Neural cell (in vitro differentiated cells): ENCODE results near the gene LYAR. TPM values are rescaled to one million over a fixed set of nuclear protein-coding genes. Genes with fewer than 3 reads are reported as not detected.

ENCODE experiments used
- H2AFZ ChIP-seq: fragments of 200-600, 300-800 bp; sonication (generic), shearing (Covaris generic); 2 replicates; pipeline ENCODE4 v1.6.0; 2014; ENCODE audit warnings: low read depth, mild to moderate bottlenecking, antibody characterized with exemption, low read length, moderate library complexity
- H3F3A ChIP-seq: fragments of 200-600 bp; shearing (Covaris generic); 2 replicates; pipeline ENCODE4 v1.6.1; 2016; ENCODE audit warnings: mild to moderate bottlenecking, moderate library complexity, mixed read lengths, antibody characterized with exemption, low read length; ENCODE audit not compliant: insufficient read depth, poor library complexity, severe bottlenecking
- H3K27ac ChIP-seq: fragments of 200-600, 300-800 bp; sonication (generic), shearing (Covaris generic); 2 replicates; pipeline ENCODE4 v1.5.1; 2014; ENCODE audit warnings: mild to moderate bottlenecking, low read length, moderate library complexity
- H3K27me3 ChIP-seq: fragments of 300-800, 200-600 bp; sonication (generic), shearing (Covaris generic); 2 replicates; pipeline ENCODE4 v1.6.0; 2014; ENCODE audit warnings: mild to moderate bottlenecking, low read depth, low read length, moderate library complexity; ENCODE audit not compliant: insufficient read depth
- H3K36me3 ChIP-seq: fragments of 300-800, 200-600 bp; sonication (generic), shearing (Covaris generic); 2 replicates; pipeline ENCODE4 v1.5.1; 2014; ENCODE audit warnings: mild to moderate bottlenecking, antibody characterized with exemption, low read length, moderate library complexity; ENCODE audit not compliant: insufficient read depth
- H3K4me2 ChIP-seq: fragments of 300-800, 200-600 bp; sonication (generic), shearing (Covaris generic); 2 replicates; pipeline ENCODE4 v1.6.0; 2014; ENCODE audit warnings: mild to moderate bottlenecking, low read length
- H3K4me3 ChIP-seq: fragments of 300-800, 200-600 bp; sonication (generic), shearing (Covaris generic); 2 replicates; pipeline ENCODE4 v1.5.1; 2014; ENCODE audit warnings: mild to moderate bottlenecking, low read length, moderate library complexity
- H3K79me2 ChIP-seq: fragments of 200-600 bp; shearing (Covaris generic); replicated peaks from 2 replicates; pipeline ENCODE4 v1.6.0; 2014; ENCODE audit warnings: mild to moderate bottlenecking, low read length, moderate library complexity; ENCODE audit not compliant: insufficient read depth
- H3K9ac ChIP-seq: fragments of 300-800, 200-600 bp; sonication (generic), shearing (Covaris generic); 2 replicates; pipeline ENCODE4 v1.6.1; 2016; ENCODE audit warnings: mild to moderate bottlenecking, low read length, mixed read lengths
- H3K9me2 ChIP-seq: fragments of 200-600 bp; shearing (Covaris generic); 2 replicates; pipeline ENCODE4 v1.6.1; 2016; ENCODE audit warnings: mild to moderate bottlenecking, low read length, mixed read lengths; ENCODE audit not compliant: insufficient read depth
- H3K9me3 ChIP-seq: fragments of 200-600, 300-800 bp; sonication (generic), shearing (Covaris generic); 2 replicates; pipeline ENCODE4 v1.6.1; 2016; ENCODE audit warnings: mild to moderate bottlenecking, mixed run types, low read length, moderate library complexity, mixed read lengths
- H4K20me1 ChIP-seq: fragments of 200-600 bp; shearing (Covaris generic); 2 replicates; pipeline ENCODE4 v1.6.1; 2016; ENCODE audit warnings: mild to moderate bottlenecking, mixed run types; ENCODE audit not compliant: insufficient read depth
- EP300 ChIP-seq: fragments of 450-650 bp; conservative IDR thresholded peaks from 2 replicates; pipeline ENCODE4 v1.6.1; 2014; ENCODE audit warnings: antibody characterized with exemption, mild to moderate bottlenecking, moderate library complexity; ENCODE audit not compliant: poor library complexity, severe bottlenecking
- EZH2 ChIP-seq: fragments of 200-600, 300-800 bp; shearing (Covaris generic), sonication (generic); IDR thresholded peaks from 2 replicates; pipeline ENCODE4 v1.6.1; 2014; ENCODE audit warnings: antibody characterized with exemption, low read length, borderline replicate concordance, mild to moderate bottlenecking; ENCODE audit not compliant: insufficient read depth, poor library complexity, severe bottlenecking
- MXI1 ChIP-seq: fragments of 450-650 bp; conservative IDR thresholded peaks from 2 replicates; pipeline ENCODE4 v1.6.1; 2014; ENCODE audit warnings: antibody characterized with exemption, mild to moderate bottlenecking; ENCODE audit not compliant: poor library complexity, severe bottlenecking
- POLR2AphosphoS5 ChIP-seq: IDR thresholded peaks from 2 replicates; pipeline ENCODE4 v1.6.1; 2012
- RAD21 ChIP-seq: fragments of 450-650 bp; conservative IDR thresholded peaks from 2 replicates; pipeline ENCODE4 v1.6.1; 2014; ENCODE audit warnings: antibody characterized with exemption, mild to moderate bottlenecking, moderate library complexity
- SMC3 ChIP-seq: fragments of 450-650 bp; conservative IDR thresholded peaks from 2 replicates; pipeline ENCODE4 v1.6.1; 2014; ENCODE audit warnings: antibody characterized with exemption, mild to moderate bottlenecking, moderate library complexity; ENCODE audit not compliant: poor library complexity
- TAF1 ChIP-seq: IDR thresholded peaks from 2 replicates; pipeline ENCODE4 v1.6.1; 2012; ENCODE audit warnings: low read depth
- polyA plus RNA-seq: library from polyadenylated mRNA; depleted of rRNA; stranded (reverse); fragments of >200 nt; gene quantifications from 2 replicates; pipeline ENCODE4 v1.2.3, GENCODE V29; 2014
- TF ChIP-seq, protein P1 (sequence below): IDR thresholded peaks from 2 replicates; pipeline ENCODE4 v1.6.1; 2012; ENCODE audit warnings: borderline replicate concordance
- TF ChIP-seq, protein P2 (sequence below): fragments of 450-650 bp; IDR thresholded peaks from 2 replicates; pipeline ENCODE4 v1.5.1; 2014; ENCODE audit warnings: antibody characterized with exemption, mild to moderate bottlenecking, moderate library complexity; ENCODE audit not compliant: poor library complexity, severe bottlenecking

Gene LYAR
- polyA plus RNA-seq, 1 donor from 2014 or later, result 14.7 TPM

DNA sequence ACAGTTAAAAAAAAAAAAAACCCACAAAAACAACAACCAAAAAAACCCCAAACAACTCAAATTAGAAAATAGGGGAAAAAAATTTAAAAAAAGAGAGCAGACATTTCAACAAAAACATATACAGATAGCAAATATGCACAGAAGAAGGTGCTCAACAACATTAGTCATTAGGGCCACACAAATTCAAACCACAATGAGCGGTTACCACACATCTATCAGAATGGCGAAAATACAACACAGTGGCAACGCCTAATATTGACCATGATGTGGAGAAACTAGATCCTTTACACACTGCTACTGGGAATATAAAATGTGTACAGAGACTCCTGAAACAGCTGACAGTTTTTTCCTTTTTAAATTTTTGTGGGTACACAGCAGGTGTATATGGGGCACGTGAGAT lies 19.4 kb downstream of the LYAR start:
- no peak overlapping the region for H3K4me3 ChIP-seq
- H3K9me3 ChIP-seq, result no peaks in the 10 kb centered on the region
- H4K20me1 ChIP-seq, result no peaks in the 10 kb centered on the region
- H3K27me3 ChIP-seq, result no peaks in the 10 kb centered on the region
- no peaks in the 10 kb centered on the region for H3K9me2 ChIP-seq
- no peaks in the 10 kb centered on the region for H3K36me3 ChIP-seq
- H3K9ac ChIP-seq, result no peak overlapping the region
- no peak overlapping the region for H2AFZ ChIP-seq
- no peaks in the 10 kb centered on the region for H3F3A ChIP-seq
- H3K79me2 ChIP-seq, result no peaks in the 10 kb centered on the region
- H3K4me2 ChIP-seq, result no peak overlapping the region
- H3K27ac ChIP-seq, result no peak overlapping the region
- TF ChIP-seq, protein P1, sequence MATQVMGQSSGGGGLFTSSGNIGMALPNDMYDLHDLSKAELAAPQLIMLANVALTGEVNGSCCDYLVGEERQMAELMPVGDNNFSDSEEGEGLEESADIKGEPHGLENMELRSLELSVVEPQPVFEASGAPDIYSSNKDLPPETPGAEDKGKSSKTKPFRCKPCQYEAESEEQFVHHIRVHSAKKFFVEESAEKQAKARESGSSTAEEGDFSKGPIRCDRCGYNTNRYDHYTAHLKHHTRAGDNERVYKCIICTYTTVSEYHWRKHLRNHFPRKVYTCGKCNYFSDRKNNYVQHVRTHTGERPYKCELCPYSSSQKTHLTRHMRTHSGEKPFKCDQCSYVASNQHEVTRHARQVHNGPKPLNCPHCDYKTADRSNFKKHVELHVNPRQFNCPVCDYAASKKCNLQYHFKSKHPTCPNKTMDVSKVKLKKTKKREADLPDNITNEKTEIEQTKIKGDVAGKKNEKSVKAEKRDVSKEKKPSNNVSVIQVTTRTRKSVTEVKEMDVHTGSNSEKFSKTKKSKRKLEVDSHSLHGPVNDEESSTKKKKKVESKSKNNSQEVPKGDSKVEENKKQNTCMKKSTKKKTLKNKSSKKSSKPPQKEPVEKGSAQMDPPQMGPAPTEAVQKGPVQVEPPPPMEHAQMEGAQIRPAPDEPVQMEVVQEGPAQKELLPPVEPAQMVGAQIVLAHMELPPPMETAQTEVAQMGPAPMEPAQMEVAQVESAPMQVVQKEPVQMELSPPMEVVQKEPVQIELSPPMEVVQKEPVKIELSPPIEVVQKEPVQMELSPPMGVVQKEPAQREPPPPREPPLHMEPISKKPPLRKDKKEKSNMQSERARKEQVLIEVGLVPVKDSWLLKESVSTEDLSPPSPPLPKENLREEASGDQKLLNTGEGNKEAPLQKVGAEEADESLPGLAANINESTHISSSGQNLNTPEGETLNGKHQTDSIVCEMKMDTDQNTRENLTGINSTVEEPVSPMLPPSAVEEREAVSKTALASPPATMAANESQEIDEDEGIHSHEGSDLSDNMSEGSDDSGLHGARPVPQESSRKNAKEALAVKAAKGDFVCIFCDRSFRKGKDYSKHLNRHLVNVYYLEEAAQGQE, result no peak
- no peak for TF ChIP-seq EZH2
- no peak for TF ChIP-seq SMC3
- TF ChIP-seq EP300, result no peak
- TF ChIP-seq RAD21, result no peak
- no peak for TF ChIP-seq POLR2AphosphoS5
- TF ChIP-seq MXI1, result no peak
- TF ChIP-seq TAF1, result no peak
- TF ChIP-seq, protein P2, sequence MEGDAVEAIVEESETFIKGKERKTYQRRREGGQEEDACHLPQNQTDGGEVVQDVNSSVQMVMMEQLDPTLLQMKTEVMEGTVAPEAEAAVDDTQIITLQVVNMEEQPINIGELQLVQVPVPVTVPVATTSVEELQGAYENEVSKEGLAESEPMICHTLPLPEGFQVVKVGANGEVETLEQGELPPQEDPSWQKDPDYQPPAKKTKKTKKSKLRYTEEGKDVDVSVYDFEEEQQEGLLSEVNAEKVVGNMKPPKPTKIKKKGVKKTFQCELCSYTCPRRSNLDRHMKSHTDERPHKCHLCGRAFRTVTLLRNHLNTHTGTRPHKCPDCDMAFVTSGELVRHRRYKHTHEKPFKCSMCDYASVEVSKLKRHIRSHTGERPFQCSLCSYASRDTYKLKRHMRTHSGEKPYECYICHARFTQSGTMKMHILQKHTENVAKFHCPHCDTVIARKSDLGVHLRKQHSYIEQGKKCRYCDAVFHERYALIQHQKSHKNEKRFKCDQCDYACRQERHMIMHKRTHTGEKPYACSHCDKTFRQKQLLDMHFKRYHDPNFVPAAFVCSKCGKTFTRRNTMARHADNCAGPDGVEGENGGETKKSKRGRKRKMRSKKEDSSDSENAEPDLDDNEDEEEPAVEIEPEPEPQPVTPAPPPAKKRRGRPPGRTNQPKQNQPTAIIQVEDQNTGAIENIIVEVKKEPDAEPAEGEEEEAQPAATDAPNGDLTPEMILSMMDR, result no peak

DNA sequence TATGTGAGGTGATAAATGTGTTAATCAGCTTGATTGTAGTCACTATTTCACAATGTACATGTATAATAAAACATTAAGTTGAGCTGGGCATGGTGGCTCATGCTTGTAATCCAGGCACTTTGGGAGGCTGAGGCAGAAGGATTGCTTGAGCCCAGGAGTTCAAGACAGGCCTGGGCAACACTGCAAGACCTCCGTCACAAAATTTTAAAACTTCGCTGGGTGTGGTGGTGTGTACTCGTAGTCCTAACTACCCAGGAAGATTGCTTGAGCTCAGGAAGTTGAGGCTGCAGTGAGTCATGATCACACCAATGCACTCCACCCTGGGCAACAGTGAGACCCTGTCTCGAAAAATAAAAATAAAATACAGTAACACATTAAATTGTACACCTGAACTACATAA lies 20.1 kb downstream of the LYAR start:
- Histone ChIP-seq H3K9me2 (no peaks in the 10 kb centered on the region), H3K4me2 (no peak overlapping the region), H3K4me3 (no peak overlapping the region), H3K79me2 (no peaks in the 10 kb centered on the region), H4K20me1 (no peaks in the 10 kb centered on the region), H2AFZ (no peak overlapping the region), H3K27me3 (no peaks in the 10 kb centered on the region), H3K27ac (no peak overlapping the region), H3K9ac (no peak overlapping the region), H3K36me3 (no peaks in the 10 kb centered on the region), H3K9me3 (no peaks in the 10 kb centered on the region), H3F3A (no peaks in the 10 kb centered on the region)
- TF ChIP-seq EP300 (no peak), SMC3 (no peak), EZH2 (no peak), TAF1 (no peak), MXI1 (no peak), RAD21 (no peak), POLR2AphosphoS5 (no peak)
- TF ChIP-seq, protein P2, result no peak
- TF ChIP-seq, protein P1, result no peak
